GM18868 (cell line): ENCODE results near the gene SERPING1.

Experiments used
- ATAC-seq: cut with Tn5 transposase; IDR thresholded peaks from one replicate; pipeline ENCODE4 v1.9.1; 2021; ENCODE audit warnings: mild to moderate bottlenecking, moderate library complexity; ENCODE audit not compliant: unreplicated experiment

Gene SERPING1

DNA sequence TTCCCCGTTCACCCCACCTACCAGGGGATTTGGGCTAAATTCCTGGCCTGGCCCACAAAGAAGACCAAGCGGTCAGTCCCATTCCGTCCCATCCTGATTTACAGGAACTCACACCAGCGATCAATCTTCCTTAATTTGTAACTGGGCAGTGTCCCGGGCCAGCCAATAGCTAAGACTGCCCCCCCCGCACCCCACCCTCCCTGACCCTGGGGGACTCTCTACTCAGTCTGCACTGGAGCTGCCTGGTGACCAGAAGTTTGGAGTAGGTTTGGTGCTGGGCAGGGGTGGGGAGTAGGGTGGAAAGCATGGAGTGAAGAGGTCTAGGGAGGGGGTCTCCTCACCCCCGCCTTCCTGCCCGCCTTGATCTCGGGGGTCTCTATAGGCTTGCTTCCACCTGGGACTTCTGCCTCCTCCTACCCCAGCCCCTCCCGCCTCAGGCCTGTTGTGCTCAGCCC, at the start of gene SERPING1:
Gene SERPING1, plus strand, starts transcription at position 225 of the 455 bp plus-strand sequence. CDS start 586 bp downstream, outside the sequence.
- no peak for ATAC-seq

DNA sequence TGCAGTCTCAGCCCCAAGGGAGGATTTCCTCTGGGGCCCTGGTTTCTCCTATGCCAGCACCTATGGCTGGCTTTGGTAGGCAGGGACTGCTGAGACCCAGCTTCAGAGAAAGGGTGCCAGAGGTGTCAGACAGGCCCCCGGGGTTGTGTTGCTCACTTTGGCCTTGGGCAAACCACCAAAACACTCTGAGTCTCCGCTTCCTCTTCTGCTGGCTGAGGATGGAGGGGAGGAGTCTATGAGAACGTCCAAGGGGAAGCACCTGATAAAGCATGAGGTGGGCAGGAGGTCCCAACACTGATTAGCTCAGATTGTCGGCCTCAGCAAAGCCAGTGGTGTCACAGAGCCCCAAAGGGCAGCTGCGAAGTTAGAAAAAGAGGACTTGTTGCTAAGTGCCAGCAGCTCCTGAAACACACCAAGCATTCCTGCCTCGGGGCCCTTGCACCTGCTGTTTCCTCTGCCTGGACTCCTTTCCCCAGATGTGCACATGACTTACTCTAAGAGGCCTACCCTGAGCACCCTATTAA, 49.6 kb upstream of the SERPING1 start:
- ATAC-seq, result peak; percentile 87

DNA sequence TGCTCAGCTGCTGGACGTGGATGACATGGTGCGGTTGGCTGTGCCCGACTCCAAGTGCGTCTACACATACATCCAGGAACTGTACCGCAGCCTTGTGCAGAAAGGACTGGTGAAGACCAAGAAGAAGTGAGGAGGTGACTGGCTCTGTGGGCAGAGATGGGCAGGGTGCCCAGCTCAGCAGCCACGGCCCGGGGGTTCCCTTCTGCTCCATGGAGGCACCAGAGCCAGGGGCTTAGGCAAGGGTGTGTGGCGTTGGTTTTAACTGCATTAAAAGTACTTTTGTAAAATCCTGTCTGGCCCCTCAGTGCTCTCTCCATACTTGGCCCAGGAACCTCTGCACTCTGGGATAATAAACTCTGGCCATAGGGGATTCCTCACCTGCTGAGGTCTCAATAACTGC, 47.5 kb upstream of the SERPING1 start:
- ATAC-seq, result no peak

DNA sequence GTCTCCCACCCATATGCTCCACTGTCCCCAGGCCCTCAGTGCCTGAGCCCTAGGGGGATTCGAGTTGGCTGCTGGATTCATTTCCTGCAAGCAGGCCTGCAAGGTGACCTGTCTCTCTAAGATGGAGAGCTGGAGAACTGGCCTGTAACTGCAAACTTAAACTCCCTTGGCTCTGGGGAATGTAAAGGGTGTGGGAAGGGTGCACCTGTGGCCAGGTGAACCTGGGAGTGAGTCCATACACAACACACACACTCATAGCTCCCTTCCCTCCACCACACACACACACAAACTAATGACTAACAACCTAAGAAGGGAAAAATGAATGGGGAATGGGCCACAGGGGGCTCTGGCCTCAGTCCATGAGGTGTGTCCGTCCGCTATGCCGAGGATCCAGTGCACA, 45.5 kb upstream of the SERPING1 start:
- ATAC-seq, result no peak

DNA sequence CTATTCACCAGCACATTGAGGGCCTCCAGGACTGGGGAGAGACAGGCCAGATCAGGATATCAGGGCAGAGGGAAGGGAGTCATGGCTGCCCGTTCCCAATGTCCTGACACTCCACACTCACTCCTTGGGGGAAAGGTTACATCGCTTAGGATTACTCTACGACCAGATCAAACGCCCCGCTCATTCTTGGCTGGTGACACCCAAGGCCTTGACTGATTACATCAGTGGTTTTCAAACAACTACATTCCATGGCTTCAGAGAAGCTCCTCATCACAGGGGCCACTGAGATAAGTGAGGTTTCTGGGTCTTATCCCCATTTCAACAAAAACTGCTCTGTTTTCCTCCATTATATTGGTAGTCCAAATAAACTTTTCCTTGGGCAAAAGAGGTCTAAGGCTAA, 45.0 kb upstream of the SERPING1 start:
- ATAC-seq, result no peak

DNA sequence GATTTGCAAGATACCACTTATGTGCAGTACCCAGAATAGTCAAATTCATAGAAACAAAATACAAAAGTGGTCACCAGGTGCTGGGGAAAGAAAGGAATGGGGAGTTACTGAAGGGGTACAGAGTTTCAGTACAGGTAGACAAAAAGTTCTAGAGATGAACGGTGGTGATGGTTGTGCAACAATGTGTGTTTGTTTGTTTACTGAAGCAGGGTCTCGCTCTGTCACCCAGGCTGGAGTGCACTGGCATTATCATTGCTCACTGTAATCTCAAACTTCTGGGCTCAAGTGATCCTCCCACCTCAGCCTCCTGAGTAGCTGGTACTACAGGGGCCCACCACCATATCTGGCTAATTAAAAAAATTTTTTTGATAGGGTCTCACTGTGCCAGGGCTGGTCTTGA, 42.1 kb upstream of the SERPING1 start:
- no peak for ATAC-seq

DNA sequence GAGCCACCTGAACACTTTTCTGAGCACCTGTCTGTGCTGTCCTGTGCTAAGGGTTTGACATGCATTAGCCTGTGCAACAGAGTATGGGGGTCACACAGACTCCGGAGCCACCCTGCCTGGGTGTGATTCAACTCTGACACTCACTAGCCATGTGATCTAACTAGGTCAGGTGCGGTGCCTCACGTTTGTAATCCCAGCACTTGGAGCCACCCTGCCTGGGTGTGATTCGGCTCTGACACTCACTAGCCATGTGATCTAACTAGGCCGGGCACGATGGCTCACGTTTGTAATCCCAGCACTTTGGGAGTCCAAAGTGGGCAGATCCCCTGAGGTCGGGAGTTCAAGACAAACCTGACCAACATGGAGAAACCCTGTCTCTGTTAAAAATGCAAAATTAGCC, 41.4 kb upstream of the SERPING1 start:
- ATAC-seq, result no peak

DNA sequence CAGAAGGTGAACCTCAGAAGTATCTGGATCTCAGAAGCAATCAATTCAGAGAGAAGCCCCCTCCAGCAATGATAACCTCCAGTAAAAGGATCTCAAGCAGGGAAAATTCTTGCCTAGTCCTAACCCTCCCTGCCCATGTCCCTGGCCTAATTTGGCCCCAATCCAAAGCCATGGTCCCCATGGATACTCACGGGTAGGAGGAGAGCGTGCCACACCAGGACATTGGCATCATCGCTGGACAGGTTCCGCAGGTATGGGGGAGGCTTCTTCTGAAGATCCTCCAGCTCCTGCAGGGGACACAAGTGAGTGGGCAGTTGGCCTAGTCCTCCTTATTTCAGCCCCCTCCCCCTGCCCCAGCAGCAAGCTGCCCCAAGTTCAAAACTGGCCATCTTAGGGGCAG, 37.3 kb upstream of the SERPING1 start:
- ATAC-seq, result no peak

DNA sequence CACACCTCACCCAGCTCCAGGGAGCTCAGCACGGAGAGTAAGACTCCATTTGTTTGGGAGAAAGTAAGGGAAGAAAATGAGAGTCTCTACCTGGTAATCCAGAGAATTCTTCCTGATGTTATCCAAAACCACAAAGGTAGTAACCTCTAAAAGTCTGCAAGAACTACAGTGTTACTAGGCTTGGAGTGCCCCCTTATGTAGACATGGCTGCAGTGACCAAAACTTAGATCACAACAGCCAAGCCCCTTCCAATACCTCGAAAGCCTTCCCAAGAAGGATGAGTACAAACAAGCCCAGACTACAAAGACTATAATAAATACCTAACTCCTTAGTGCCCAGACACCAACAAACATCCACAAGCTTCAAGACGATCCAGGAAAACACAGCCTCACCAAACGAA, 34.9 kb upstream of the SERPING1 start:
- no peak for ATAC-seq

DNA sequence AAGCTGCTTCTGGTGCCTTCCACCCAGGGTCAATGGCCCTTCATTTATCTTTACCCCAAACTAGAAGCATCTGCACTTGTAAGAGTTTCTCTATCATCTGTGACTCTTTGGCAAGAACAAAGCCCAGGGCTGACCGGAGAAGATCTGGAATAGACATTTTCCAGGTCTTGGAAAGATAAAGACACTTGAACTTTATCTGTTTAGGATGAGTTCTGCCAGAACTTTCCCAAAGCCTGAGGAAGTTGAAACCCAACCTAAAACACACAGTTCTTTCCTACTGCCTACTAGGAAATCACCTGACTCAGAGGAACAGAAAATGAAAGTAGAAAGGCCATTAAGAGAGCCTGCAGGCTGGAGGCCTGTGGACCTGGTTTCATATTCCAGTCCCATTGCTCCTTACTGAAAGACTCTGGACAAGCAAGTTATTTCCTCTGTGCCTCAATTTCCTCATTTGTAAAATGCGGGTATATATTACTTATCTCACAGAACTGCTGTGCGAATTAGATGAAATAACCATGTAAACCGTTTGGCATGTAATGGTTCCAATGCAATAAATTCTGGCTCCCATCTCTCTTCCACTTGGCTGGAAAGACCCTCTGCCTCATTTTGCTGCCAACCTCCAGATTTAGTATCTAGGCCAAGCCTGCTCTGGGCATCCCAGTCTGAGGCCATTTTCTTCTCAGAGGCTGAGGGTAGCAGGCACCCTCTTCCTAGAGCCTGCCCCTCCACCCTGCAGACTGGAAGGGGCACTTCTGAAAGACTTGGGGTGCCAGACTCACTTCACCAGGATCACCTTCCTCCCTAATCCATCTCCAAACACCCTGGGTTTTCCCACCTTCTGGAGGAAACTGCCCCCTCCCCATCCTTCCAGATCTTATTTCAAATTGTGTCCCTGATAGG, 31.2 kb upstream of the SERPING1 start:
- peak; percentile 71 for ATAC-seq

DNA sequence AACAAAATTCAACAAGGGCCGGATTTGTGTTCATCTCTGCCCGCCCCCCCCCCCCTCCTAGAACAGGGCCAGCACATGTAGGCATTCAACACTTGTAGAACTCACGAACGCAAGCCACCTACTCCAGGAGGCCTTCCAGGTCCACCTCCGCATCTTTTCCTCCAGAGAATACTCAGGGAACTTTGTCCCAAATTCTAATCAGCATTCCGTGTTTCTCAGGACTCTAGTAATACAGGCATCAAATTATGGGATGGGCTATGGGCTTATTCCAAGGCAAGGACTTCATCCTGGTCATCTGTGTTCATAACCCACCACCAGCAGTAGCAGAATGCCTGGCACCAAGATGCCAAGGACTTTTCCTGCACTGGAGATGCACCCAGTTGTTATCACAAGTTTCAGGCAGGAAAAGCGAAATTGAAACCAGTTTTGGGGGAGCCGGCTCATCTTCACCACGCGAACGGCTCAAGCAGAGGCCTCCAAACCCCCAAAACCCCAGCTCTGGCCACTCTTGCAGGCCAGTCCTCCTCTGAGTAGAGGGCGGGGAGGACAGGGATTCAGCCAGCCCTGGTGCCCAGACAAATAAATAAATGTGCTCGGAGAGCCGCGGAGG, 30.5 kb upstream of the SERPING1 start:
- no peak for ATAC-seq

DNA sequence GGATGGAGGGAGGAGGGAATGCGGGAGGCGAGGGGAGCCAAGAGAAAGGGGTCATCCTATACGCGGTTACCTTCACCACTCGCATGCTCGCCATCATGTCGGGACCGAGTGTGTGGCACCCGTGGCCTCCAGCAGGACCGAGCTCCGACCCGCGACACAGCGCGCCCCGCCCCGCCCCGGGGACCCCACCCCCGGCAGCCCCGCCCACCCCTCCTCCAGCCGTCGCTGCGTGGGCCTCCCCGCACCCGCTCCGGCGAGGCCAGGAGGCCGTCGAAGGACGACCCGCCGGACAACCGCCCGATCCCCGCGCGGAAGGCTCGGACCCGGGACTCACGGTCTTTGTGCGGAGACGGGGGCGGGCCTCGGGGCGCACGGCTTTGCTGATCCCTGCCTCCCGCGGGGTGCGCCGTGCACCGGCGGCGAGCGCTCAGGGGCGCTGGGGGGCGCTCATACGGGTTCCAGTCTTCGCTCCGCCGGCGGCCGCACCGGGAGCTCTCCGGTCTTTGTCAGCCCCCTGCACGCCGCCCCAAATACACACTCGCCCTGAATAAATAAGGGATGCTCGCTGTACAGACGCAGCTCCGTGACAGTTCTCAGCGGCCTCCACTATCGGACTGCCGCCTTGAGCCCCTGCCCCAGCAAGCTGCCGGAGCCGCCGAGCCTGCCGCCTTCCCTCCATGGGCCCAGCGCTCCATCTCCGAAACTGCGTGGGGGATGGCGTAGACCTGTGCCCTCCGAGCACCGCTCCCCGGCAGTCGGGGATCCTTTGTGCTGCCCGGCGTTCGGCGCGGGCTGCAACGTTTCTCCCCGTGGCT, 29.8 kb upstream of the SERPING1 start, which contains the start of gene UBE2L6:
Gene UBE2L6, minus strand, starts transcription at position 158 of the 815 bp plus-strand sequence. Its CDS starts 61 bp downstream, at position 97.
- ATAC-seq, result peak; percentile 72

DNA sequence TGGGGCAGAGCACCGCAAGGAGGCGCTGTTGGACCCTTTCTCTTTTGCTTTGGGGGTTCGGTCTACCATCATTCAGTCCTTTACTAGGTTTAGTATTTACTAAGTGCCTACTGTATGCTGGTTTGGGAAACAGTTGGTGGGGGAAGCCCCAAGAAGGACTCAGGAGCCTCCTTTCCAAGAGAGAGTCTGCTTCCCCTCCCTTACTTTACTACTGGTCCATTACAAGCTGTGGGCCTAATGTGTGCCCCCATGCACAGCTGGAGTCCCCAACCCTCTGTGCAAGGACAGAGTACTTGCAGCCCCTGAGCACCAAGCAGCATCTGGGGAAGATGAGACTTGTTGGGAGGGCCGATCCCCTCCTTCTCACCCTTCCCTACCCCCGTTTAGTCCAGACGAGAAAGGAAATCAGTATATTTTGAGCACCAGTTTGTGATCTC, 29.1 kb upstream of the SERPING1 start:
- ATAC-seq, result peak; percentile 8

DNA sequence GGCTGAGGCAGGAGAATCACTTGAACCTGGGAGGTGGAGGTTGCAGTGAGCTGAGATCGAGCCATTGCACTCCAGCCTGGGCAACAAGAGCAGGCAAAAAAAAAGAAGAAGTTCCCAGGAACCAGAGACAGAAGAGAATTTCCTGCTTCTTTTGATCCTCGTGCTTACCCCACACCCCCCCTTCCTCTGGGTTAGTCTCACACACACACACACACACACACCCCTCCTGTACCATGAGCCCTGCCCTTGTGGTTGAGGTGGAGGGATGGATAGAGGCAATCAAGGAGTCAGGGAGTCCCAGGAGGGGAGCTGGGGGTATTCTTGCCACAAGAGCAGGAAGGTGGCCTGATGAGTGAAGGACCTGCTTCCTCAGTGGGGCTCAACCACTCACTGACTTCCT, 25.9 kb upstream of the SERPING1 start:
- ATAC-seq, result no peak

DNA sequence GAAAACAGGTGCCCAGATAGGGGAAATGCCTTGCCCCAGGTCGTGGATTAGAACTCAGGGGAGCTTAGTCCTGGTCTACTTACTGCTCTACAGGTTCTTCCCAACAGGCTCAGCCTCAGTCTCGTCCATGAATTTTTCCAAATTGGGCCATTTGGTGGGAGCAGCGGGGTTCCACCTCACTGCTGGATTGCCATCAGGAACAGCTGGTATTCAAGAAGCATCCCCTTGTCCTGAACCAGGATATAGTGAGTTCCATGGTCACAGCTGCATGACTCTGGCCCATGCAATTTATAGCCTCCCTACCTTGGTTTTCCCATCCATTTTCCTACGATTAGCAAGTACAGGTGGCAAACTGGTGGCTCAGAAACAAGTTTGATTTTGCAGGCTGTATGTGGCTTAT, 23.4 kb upstream of the SERPING1 start:
- ATAC-seq, result no peak

DNA sequence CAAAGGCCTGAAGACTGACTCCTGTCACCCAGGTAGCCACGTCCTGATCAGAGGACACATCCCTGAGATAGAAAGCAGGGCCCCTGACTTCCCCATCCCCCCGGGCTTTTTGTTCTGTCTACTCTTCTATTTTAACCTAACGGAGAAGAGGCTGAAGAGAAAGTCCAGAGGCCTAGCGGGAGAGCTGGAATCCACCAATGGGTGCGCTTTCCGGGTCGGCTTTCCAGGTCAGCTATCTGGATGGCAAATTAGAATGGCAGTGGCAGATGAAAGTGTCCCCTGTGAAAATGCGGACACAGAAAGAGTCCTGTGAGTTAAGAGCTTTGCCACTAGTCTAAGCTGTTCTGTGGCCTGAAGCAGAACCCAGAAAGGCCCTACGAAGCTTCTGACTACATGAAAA, 13.1 kb upstream of the SERPING1 start:
- ATAC-seq, result no peak

DNA sequence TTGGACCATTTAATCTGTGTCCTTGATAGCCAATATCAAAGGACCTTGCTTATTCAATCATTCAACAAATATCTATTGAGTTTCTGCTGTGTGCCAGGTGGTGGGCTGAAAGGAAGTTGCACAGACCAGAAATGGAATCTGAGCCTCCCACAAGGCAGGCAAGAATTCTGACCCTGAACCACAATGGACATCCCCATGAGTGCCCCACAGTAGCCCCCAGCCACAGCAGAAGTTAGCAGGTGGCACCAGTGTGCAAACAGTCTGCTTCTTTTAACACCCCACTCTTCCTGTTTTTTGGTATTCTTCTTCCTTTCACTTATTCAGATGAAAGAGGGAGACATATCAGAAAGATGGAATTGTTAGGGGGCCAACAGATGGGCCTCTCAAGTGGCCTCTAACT, 12.2 kb upstream of the SERPING1 start:
- peak; percentile 68 for ATAC-seq

DNA sequence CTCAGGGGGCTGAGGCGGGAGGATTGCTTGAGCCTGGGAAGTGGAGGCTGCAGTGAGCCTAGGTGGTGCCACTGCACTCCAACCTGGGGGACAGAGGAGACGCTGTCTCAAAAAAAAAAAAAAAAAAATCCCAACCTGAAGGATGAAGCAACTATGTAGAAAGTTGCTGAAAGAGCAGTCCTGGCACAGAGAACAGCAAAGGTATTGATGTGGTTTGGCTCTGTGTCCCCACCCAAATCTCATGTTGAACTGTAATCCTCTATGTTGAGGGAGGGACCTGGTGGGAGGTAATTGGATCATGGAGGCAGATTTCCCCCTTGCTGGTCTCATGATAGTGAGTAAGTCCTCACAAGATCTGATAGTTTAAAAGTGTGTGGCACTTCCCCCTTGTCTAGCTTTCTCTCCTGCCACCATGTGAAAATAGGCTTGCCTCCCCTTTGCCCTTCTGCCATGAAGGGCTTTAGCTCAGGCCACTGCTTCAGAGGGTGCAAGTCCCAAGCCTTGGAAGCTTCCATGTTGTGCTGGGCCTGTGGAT, 10.7 kb upstream of the SERPING1 start:
- no peak for ATAC-seq

DNA sequence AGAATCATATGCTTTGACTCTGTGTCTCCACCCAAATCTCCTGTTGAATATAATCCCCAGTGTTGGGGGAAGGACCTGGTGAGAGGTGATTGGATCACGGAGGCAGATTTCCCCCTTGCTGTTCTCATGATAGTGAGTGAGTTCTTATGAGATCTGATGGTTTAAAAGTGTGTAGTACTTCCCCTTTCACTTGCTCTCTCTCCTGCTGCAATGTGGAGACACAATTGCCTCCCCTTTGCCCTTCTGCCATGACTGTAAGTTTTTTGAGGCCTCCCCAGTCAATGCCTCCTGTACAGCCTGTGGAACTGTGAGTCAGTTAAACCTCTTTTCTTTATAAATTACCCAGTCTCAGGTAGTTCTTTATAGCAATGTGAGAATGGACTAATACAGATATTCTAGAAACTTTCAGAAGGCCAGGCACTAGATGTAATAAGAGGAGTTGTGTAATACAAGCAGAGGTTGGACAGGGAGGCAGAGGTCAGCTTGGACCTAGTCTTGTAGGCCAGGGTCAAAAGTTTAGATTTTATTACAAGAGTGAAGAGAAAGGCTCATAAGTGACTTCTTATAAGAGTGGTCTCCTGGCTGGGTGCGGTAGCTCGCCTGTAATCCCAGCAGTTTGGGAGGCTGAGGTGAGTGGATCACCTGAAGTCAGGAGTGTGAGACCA, 9.3 kb upstream of the SERPING1 start:
- ATAC-seq, result peak; percentile 58

DNA sequence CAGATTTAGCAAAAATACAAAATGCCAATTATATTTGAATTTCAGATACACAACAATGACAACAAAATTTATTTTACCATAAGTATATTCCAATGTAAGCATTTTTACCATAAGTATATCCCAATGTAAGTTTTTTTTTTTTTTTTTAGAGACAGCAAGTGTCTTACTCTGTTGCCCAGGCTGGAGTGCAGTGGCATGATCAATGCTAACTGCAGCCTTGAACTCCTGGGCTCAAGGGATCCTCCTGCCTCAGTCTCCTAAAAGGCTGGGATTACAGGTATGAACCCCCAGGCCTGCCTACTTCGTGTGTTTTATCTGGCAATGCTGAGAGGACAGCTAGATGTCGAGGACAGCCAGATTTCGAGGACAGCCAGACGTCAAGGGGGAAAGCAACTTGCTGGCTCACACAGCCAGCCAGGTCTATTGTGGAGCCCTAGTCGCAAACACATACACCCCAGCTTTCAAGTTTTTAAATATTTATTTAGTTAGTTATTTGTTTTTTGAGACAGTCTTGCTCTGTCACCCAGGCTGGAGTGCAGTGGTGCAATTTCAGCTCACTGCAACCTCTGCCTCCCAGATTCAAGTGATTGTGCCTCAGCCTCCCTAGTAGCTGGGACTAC, 1.1 kb upstream of the SERPING1 start:
- no peak for ATAC-seq
